NB4 (cell line): ENCODE data around the gene RHBDF1.

ENCODE experiments used
- CTCF ChIP-seq: IDR thresholded peaks from one replicate; pipeline ENCODE4 v1.5.1; 2012; ENCODE audit warnings: low read depth, low read length
- MAX ChIP-seq: IDR thresholded peaks from 2 replicates; pipeline ENCODE4 v1.6.1; 2011; ENCODE audit warnings: low read depth, low read length
- POLR2A ChIP-seq: IDR thresholded peaks from 2 replicates; pipeline ENCODE4 v1.6.1; 2011; ENCODE audit warnings: mild to moderate bottlenecking; ENCODE audit not compliant: insufficient read length; ENCODE audit errors: extremely low read depth

- no peak for TF ChIP-seq CTCF
- no peak for TF ChIP-seq MAX
- TF ChIP-seq POLR2A = no peak
Observed at GRCh38 chr16:102060-102855, 29.8 kb upstream of the RHBDF1 start.
